NCI-H146 treated with DMSO at 0.1 percent for 48 hours (cell line): ENCODE results near the gene ENOX1.

Source experiments
- DNase-seq: peaks from one replicate; lab custom pipeline; 2025; ENCODE audit not compliant: unreplicated experiment; lab: John Stamatoyannopoulos, UW

ENOX1 gene

DNA sequence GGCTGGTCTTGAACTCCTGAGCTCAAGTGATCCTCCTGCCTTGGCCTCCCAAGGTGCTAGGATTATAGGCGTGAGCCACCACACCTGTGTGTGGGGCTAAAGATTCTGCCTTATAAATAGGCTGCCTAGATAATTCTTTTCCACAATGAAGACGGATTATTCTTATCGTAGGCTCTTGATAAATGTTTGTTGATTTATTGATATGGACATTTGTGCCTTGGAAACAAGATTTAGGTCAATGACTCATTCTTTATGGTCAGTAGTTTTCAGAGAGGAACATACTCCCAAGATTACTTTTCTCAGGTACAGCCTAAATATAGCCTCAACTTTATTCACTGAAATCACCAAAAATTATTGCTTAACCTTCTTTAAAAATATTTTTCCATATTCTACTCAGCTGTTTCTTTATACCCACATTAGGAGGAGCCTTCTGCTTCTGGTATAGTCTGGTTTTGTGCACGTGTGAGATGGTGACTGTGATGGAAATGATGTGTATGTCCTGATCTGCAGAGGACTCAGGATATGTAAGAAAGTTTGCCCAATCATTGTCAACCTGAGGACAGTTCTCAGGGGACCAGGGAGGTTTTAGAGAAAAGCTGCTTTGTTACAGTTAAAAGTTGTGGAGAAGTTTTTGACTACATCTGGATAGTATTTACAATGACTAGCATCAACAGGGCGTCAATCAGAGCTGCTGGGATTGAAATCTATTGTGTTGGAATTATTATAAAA, 554.5 kb downstream of the ENOX1 start:
- no peak for DNase-seq

GRCh38 chr13:43230989-43231388, 555.8 kb downstream of the ENOX1 start:
- DNase-seq, result no peak

GRCh38 chr13:43229506-43229905, 557.3 kb downstream of the ENOX1 start:
- no peak for DNase-seq

DNA sequence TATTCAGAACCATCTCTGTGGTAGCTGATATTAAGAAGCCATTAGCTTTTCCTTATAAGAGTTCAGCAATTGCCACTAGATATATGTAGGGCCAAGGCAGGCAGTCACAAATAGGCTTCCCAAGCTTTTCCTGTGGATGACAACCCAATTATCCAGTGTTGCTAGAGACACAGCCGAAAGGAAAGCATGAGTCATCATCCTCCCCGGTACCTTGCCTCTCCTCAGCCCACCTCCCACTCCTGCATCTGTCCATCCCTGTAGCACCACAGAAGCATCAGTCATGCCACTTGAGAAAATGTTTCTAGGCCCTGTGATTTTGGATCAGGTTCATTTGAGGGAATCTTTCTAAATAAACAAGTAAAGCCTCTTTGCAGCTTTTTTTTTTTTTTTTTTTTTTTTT, 559.1 kb downstream of the ENOX1 start:
- no peak for DNase-seq

DNA sequence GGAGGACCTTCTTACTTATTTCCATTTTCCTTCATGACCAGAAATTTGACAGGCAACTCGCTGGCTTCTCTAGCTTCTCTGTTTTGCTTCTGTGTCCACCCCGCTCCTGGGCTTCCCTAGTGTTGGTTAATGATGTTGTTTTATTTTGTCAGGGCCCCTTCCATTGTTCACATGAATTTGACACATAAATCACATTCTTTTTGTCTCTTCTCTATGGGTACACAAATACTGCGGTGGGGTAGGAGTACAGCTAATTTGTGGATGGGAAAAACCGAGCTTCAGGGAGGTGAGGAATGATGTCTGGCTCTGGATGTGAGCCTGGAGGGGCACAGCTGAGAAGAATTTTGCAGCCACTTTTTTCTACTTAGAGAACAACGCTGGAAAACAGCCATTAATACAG, 563.6 kb downstream of the ENOX1 start:
- DNase-seq, result no peak

GRCh38 chr13:43222086-43222485, 564.7 kb downstream of the ENOX1 start:
- DNase-seq, result no peak

DNA sequence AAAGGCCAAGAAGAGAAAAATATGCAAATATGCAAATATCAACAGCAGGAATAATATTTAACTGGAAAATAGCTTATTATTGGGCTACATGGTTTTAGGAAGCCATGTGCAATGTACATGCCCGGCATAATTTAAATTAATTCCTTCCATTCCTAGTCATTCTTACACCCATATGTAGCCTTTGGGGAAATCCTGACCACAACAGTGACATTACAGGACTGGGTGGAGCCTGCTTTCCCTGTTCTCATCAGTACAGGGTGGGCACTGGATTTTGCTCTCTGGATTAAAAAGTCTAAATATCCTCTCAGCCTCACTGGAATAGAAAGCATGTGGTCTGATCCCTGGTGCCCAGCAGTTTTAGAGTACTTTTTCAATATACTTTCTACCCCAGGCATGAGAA, 565.2 kb downstream of the ENOX1 start:
- DNase-seq, result no peak

- DNase-seq, result no peak
Observed at GRCh38 chr13:43220873-43221595, 565.7 kb downstream of the ENOX1 start.

DNA sequence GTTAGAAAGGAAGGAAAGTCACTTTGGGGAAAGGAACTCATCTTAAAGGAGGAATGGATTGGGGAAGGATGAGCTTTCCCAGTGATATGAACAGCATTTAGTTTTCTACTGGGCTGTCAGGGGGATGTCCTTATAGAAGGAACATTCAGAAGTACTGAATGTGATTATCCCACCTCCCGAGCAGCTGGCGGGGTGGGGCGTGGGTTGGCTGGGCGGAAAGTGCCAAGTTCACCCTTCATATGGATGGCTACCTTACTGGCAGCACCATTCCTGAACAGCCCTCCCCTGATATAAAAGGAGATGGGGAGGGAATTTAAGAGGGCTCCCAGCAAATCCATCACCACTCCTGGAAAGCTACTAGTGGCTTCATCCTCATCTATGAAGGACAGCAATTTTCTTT, 572.6 kb downstream of the ENOX1 start:
- DNase-seq, result no peak

GRCh38 chr13:43206838-43207237, 579.9 kb downstream of the ENOX1 start:
- no peak for DNase-seq

- no peak for DNase-seq
Observed at GRCh38 chr13:43205416-43205815, 581.4 kb downstream of the ENOX1 start.

DNA sequence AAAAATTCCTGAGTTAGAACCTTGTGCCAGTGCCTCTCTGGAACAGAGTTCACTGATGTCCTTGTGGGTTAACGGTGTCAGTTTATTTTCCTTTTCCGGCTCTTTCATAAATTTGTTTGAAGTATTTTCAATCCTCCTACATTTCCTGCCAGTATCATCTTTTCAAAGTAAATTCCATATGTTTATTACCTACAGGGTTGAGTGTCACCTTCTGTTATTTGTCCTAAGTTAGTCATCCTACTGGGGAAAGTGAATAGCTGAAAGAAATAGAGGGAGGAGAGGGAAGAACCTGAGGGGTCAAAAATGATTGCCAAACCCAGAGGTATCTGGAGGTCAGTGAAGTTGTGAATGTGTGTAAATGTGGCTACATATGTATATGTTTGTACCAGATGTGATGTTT, 582.2 kb downstream of the ENOX1 start:
- no peak for DNase-seq

GRCh38 chr13:43203781-43204180, 583.0 kb downstream of the ENOX1 start:
- no peak for DNase-seq

DNA sequence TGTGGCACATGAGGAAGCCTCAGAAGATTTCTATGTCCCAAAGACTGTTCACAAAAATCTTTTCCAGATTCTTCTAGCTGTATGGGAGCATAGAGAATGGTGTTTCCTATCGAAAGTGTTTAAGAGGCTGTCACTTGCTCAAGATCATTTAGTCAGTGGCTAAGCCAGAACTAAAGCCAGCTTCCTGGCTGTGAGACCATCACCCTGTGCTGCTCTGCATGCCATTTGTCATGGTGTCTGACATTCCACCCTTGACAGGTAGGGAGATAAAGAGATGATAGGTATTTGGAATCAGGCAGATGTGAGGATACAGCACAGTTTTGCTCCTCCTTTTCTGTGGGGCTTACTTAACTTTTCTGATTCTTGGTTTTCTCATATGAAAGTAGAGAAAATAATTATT, 586.0 kb downstream of the ENOX1 start:
- no peak for DNase-seq

DNA sequence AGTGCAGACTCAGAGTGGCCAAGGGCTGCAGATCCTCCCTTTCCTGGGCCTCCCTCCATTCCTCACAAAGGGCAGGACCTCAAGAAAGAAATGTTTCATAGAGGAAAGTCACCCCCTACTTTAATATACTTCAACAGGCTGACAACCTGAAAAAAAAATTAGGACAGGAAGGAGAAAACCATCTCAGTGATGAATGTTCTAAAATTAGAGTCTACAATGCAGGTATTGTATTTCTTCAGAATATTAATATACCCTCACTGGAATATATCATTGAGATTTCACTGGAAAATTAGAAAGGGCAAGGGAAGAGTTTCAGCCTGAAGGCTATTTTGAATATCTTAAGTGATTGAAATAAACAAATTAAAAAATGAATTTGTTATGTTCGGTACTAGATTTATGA, 586.5 kb downstream of the ENOX1 start:
- DNase-seq, result no peak

DNA sequence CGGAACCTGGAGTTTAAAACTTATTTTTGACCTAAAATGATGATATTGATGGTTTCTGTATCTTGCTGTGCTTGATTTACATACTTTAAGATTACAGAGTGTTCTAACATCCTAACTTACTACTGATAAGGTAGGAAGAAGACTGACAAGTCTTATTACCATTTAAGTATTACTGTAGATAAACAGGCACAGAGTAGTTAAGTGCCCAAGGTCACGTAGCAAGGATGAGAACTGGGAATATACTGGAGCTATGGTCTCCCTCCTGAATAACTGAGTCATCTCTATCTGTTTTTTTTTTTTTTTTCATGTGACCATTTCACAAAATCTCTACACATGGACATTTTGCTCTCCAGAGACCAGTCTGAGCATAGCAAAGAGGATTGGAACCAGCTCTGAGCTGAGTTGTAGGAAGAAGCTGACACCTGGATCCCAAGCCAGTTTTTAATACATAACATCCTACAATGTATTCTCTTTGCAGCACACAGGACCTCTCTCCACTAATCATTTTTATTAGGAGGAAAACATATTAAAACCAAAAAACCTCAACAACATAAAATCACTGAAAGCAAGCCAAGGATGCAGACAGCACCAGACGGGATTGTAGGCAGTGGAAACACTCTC, 589.9 kb downstream of the ENOX1 start:
- DNase-seq, result no peak

DNA sequence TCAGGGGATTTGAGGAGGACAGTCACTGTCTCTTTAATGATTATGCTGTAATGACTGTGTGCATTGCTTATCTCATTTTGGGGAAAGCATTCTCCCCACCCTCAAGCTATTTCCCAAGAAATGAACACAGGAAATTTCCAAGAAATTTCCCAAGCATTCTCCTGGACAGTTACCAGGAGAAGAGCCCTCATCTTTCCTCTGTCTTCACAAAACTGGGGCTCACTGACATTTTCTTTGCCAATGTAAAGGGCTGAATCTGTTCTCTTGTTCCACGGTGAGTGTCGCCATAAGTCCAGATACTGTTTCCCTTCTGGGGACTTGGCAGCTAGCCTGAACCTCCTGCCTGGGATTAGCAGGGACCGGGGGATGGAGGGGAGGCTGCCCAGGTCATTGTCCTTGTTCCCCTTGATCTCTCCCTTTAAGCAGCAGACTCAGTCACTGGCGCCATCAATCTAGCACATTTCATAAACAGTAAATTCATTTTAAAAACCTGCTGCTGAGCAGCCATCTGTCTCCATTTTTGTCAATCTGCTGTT, 590.6 kb downstream of the ENOX1 start:
- DNase-seq, result no peak

GRCh38 chr13:43195551-43195950, 591.2 kb downstream of the ENOX1 start:
- DNase-seq, result no peak

- DNase-seq, result no peak
Observed at GRCh38 chr13:43195112-43195511, 591.7 kb downstream of the ENOX1 start.

GRCh38 chr13:43193789-43194420, 592.9 kb downstream of the ENOX1 start:
- DNase-seq, result no peak

DNA sequence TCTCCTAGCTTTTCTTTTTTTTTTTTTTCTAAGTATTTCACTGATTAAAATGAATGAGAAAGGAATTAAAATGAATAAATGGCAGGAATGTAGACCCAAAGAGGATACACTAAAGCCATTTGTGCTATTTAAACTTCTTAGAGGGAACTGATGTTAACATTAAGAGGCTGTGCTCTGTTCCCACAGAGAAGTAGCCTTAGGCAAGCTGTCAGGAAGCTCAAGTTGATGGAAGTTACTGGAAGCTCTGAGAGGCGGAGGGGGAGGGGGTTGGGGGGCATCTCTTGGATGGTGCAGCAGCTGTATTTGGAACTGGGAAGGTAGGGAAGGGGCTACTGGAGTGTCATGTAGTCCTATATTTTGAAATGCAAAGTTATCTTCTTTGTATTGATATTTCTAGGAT, 595.2 kb downstream of the ENOX1 start:
- no peak for DNase-seq

DNA sequence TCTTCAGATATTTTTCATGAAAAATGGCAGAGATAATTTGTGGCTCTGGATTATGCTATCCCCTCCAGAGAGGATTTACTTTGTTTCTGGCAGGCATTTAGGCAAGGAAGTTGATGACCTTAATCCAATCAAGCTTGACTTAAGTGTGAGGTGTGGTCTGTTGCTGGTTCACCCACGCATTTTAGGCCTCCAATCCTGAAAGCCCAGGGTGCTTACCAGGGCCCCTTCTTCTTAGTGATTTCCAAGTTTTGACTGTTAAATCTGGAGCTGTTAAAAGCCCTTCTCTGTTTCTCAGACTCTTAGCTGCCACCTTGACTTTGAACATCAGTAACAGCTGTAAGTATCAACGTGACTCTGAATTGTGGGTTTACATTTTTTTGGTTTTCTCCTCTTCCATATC, 601.5 kb downstream of the ENOX1 start:
- no peak for DNase-seq
